ENCODE measurements around the gene MPIG6B.

MPIG6B gene

DNA sequence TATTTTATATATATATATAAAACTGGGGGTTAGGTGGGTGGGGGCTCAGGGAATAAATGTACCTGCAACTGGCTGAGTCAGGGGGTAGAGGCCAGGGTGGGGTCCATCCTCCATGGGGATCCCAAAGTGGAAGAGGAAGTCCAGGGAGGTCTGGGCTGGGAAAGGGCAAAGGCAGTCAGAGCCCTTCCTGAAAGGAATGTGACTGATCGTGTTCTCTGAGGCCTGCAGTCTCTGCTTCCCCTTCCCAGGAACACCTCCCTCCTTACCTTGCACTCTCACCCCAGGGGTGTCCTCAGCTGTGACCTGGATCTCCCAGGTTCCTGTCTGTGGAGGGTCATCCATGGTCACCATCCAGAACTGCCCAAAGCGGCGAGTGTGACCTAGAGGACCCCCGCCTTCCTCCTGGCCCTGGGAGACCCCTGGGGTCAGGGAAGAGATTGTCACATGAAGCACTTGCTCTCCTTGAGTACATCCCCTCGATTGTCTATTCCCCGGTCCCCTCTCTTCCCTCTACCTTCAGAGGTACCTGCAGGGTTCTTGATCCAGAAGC lies 44.0 kb downstream of the MPIG6B start:
- no peak for DNase-seq (ENCODE audit: extremely low read depth, low read depth)
- TF ChIP-seq, protein P1, sequence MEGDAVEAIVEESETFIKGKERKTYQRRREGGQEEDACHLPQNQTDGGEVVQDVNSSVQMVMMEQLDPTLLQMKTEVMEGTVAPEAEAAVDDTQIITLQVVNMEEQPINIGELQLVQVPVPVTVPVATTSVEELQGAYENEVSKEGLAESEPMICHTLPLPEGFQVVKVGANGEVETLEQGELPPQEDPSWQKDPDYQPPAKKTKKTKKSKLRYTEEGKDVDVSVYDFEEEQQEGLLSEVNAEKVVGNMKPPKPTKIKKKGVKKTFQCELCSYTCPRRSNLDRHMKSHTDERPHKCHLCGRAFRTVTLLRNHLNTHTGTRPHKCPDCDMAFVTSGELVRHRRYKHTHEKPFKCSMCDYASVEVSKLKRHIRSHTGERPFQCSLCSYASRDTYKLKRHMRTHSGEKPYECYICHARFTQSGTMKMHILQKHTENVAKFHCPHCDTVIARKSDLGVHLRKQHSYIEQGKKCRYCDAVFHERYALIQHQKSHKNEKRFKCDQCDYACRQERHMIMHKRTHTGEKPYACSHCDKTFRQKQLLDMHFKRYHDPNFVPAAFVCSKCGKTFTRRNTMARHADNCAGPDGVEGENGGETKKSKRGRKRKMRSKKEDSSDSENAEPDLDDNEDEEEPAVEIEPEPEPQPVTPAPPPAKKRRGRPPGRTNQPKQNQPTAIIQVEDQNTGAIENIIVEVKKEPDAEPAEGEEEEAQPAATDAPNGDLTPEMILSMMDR (IDR thresholded peaks at IDR 0.05; ENCODE audit: low read depth, low read length, missing control alignments): no peak
- H3K4me3 ChIP-seq (replicated peaks; ENCODE audit: low read depth, low read length): no peak overlapping the region

- TF ChIP-seq, protein P1 (IDR thresholded peaks at IDR 0.05; ENCODE audit: low read depth, low read length, missing control alignments): no peak
- DNase-seq (ENCODE audit: extremely low read depth, low read depth): no peak
- H3K4me3 ChIP-seq (replicated peaks; ENCODE audit: low read depth, low read length): no peak overlapping the region
Measured at GRCh38 chr6:31768363-31769257, 45.4 kb downstream of the MPIG6B start.

- H3K4me3 ChIP-seq (replicated peaks; ENCODE audit: low read depth, low read length): no peak overlapping the region
- TF ChIP-seq, protein P1 (IDR thresholded peaks at IDR 0.05; ENCODE audit: low read depth, low read length, missing control alignments): peak; percentile 90
- DNase-seq (ENCODE audit: extremely low read depth, low read depth): no peak
Measured at GRCh38 chr6:31769684-31770371, 46.7 kb downstream of the MPIG6B start.

GRCh38 chr6:31770860-31771259 lies 47.7 kb downstream of the MPIG6B start:
- TF ChIP-seq, protein P1 (IDR thresholded peaks at IDR 0.05; ENCODE audit: low read depth, low read length, missing control alignments): no peak
- no peak overlapping the region for H3K4me3 ChIP-seq (replicated peaks; ENCODE audit: low read depth, low read length)
- DNase-seq (ENCODE audit: extremely low read depth, low read depth): no peak

DNA sequence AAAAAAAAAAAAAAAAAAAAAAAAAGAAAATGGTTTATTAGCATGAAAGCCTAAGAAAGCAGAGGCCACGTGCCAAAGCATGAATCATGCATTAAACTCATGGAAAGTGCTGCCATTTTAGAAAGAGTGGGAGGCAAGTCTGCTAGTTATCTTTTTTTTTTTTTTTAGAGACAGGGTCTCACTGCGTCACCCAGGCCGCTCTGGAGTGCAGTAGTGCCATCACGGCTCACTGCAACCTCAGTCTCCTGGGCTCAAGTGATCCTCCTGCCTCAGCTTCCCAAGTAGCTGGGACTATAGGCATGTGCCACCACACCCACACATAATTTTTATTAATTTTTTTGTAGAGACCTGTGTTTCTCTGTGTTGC lies 48.8 kb downstream of the MPIG6B start:
- peak; percentile 32 for DNase-seq (ENCODE audit: extremely low read depth, low read depth)
- H3K4me3 ChIP-seq (replicated peaks; ENCODE audit: low read depth, low read length): no peak overlapping the region
- TF ChIP-seq, protein P1 (IDR thresholded peaks at IDR 0.05; ENCODE audit: low read depth, low read length, missing control alignments): no peak

- no peak for DNase-seq (ENCODE audit: extremely low read depth, low read depth)
- no peak overlapping the region for H3K4me3 ChIP-seq (replicated peaks; ENCODE audit: low read depth, low read length)
- TF ChIP-seq, protein P1 (IDR thresholded peaks at IDR 0.05; ENCODE audit: low read depth, low read length, missing control alignments): no peak
Measured at GRCh38 chr6:31775184-31775583, 52.0 kb downstream of the MPIG6B start.

Data from HFF-Myc (cell line).